Measurements from ENCODE around the gene PARVG. TPM values are rescaled to one million over a fixed set of nuclear protein-coding genes. Genes with fewer than 3 reads are reported as not detected.

Gene PARVG
- polyA plus RNA-seq, 2 of the 4 experiments (the other 2 are of a cell fraction), result not detected

GRCh38 chr22:44205516-44206329 lies 25.0 kb downstream of the PARVG start:
- 0% methylated on average over 2 of the region's 16 CpGs for WGBS (ENCODE audit: missing lambda C conversion rate)
- TF ChIP-seq TFCP2L1 (CRISPR knock-in tag; IDR thresholded peaks at IDR 0.05) (no peak), HOXA7 (CRISPR knock-in tag; IDR thresholded peaks at IDR 0.05) (no peak), HMGXB4 (CRISPR knock-in tag; IDR thresholded peaks at IDR 0.05; ENCODE audit: borderline replicate concordance) (no peak), KDM5A (IDR thresholded peaks at IDR 0.05) (no peak), MAX (IDR thresholded peaks at IDR 0.05) (no peak), REST (IDR thresholded peaks at IDR 0.05) (no peak), CBX8 (IDR thresholded peaks at IDR 0.05) (no peak), CHD2 (IDR thresholded peaks at IDR 0.05; ENCODE audit: low read length, partially characterized antibody) (no peak), HOXB13 (CRISPR knock-in tag; IDR thresholded peaks at IDR 0.05; ENCODE audit: low read depth) (no peak), CTCF (IDR thresholded peaks at IDR 0.05) (no peak), KDM1A (IDR thresholded peaks at IDR 0.05; ENCODE audit: low read depth) (no peak), RCOR1 (IDR thresholded peaks at IDR 0.05; ENCODE audit: low read depth, low read length) (no peak), MAZ (IDR thresholded peaks at IDR 0.05; ENCODE audit: borderline replicate concordance, low read depth, low read length) (no peak), RFX5 (IDR thresholded peaks at IDR 0.05) (no peak), PHF8 (IDR thresholded peaks at IDR 0.05; ENCODE audit: borderline replicate concordance, low read depth) (no peak), NFE2L2 (conservative IDR thresholded peaks at IDR 0.05; ENCODE audit: low read length) (no peak), MAFK (IDR thresholded peaks at IDR 0.05; ENCODE audit: partially characterized antibody) (no peak), FOSL2 (IDR thresholded peaks at IDR 0.05) (no peak), FOSL2 (CRISPR knock-in tag; IDR thresholded peaks at IDR 0.05) (no peak)
- CTCF ChIA-PET, result no interaction called here
- Histone ChIP-seq H3K27ac (no peak overlapping the region), H3K4me3 (no peak overlapping the region), H3K4me1 (no peaks in the 10 kb centered on the region), H3K9me3 (peaks cover 3% of the 10 kb centered on the region; the same call in 1 of the 3 replicates), H3K4me2 (no peak overlapping the region)
- FAIRE-seq (no peak), ATAC-seq (no peak; a peak in 1 of 6 replicates), DNase-seq (ENCODE audit: low read depth in 1 of 2, low spot score in 1 of 2) (no peak)
- POLR2A ChIA-PET, result no interaction called here

- TF ChIP-seq ZFP36 (IDR thresholded peaks at IDR 0.05; ENCODE audit: borderline replicate concordance, partially characterized antibody), result no peak
- no peak for TF ChIP-seq TP53 (CRISPR knock-in tag; IDR thresholded peaks at IDR 0.05)
- Histone ChIP-seq H3K4me2 (no peak overlapping the region), H3K9me3 (peaks cover 3% of the 10 kb centered on the region; the same call in 1 of the 3 replicates), H3K4me1 (no peaks in the 10 kb centered on the region), H3K27ac (no peak overlapping the region), H3K4me3 (no peak overlapping the region)
- POLR2A ChIA-PET, result no interaction called here
- CTCF ChIA-PET, result no interaction called here
- 70% methylated on average over 9 of the region's 9 CpGs for WGBS (ENCODE audit: missing lambda C conversion rate)
- DNase-seq (ENCODE audit: low read depth in 1 of 2, low spot score in 1 of 2), result no peak
- ATAC-seq, result no peak
- no peak for FAIRE-seq
Measured at GRCh38 chr22:44206330-44206645, 25.6 kb downstream of the PARVG start.

All from A549 (cell line).